Endothelial cell of umbilical vein (primary cell): ENCODE measurements around the gene SLC22A8.
"Not testable (repeated sequence)": the region's sequence is repeated elsewhere in the genome, so short reads cannot be mapped to it uniquely, and the experiment has no call there.

Experiments
- CTCF ChIP-seq, 2 donors: IDR thresholded peaks; 1 replicate in 1 of 2; 2 replicates in 1 of 2; pipeline ENCODE4 v1.5.1; 2011; ENCODE audit warnings: low read length in 2 of 2, mild to moderate bottlenecking in 2 of 2, moderate library complexity in 2 of 2, control low read depth in 1 of 2, inconsistent platforms in 1 of 2, low read depth in 1 of 2; ENCODE audit not compliant: insufficient read depth in 1 of 2; ENCODE audit errors: extremely low read depth in 1 of 2
- EZH2 ChIP-seq: IDR thresholded peaks from 2 replicates; pipeline ENCODE4 v1.6.1; 2012; ENCODE audit warnings: borderline replicate concordance, low read depth, mild to moderate bottlenecking, moderate library complexity, low read length, inconsistent platforms; ENCODE audit not compliant: severe bottlenecking
- GATA2 ChIP-seq: IDR thresholded peaks from 2 replicates; pipeline ENCODE4 v1.7.0; 2011; ENCODE audit warnings: low read depth, mild to moderate bottlenecking, moderate library complexity, mixed read lengths, low read length; ENCODE audit not compliant: insufficient read length, insufficient read depth
- MYC ChIP-seq: IDR thresholded peaks from one replicate; pipeline ENCODE4 v1.6.1; 2011; ENCODE audit warnings: mild to moderate bottlenecking, low read depth, low read length
- POLR2A ChIP-seq: IDR thresholded peaks from 2 replicates; pipeline ENCODE4 v1.6.1; 2012; ENCODE audit warnings: low read depth, mild to moderate bottlenecking, control low read depth, low read length
- POLR2AphosphoS5 ChIP-seq: IDR thresholded peaks from 2 replicates; pipeline ENCODE4 v1.6.1; 2012; ENCODE audit warnings: low read depth, mild to moderate bottlenecking, control low read depth, low read length, moderate library complexity; ENCODE audit not compliant: insufficient read depth

GRCh38 chr11:62945538-62945937 lies 70.1 kb downstream of the SLC22A8 start:
- not testable (repeated sequence) for TF ChIP-seq GATA2; CTCF (IDR thresholded peaks at IDR 0.05; ENCODE audit: extremely low read depth in 1 of 2, insufficient read depth in 1 of 2, low read depth in 1 of 2, low read length in 2 of 2); POLR2AphosphoS5; POLR2A; EZH2; MYC
